GM21717 (cell line): ENCODE results near the gene FOLR3.
A peak's percentile ranks its signal among the peaks of the same experiment; 100 is the strongest.
"Not testable (repeated sequence)": the region's sequence is repeated elsewhere in the genome, so short reads cannot be mapped to it uniquely, and the experiment has no call there.

Experiments used
- ATAC-seq: cut with Tn5 transposase; IDR thresholded peaks from one replicate; pipeline ENCODE4 v1.9.1; 2021; ENCODE audit warnings: mild to moderate bottlenecking, moderate library complexity; ENCODE audit not compliant: unreplicated experiment

The FOLR3 gene

DNA sequence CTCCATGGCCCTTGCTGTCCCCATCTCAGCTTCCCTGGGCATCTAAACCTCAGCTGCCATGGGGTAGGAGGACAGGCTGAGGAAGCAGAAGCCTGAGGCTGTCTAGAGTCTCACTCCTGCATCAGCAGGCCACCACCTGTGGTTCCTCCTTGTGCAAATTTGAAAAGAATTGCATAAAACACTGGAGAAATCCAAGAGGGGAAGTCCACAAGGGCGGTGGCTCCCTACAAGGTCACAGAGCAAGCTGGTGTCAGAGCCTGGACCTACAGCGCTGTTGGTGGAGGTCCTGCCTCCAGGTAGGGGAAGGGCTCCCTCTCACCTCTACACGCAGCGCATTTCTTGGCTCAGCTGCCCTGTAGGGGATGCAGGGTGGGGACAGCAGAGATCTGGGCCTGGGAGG lies at the start of gene FOLR3:
FOLR3 (plus strand) TSS at position 253 of the 400 bp plus-strand sequence. CDS start 228 bp downstream, outside the sequence.
- ATAC-seq = not testable (repeated sequence)

DNA sequence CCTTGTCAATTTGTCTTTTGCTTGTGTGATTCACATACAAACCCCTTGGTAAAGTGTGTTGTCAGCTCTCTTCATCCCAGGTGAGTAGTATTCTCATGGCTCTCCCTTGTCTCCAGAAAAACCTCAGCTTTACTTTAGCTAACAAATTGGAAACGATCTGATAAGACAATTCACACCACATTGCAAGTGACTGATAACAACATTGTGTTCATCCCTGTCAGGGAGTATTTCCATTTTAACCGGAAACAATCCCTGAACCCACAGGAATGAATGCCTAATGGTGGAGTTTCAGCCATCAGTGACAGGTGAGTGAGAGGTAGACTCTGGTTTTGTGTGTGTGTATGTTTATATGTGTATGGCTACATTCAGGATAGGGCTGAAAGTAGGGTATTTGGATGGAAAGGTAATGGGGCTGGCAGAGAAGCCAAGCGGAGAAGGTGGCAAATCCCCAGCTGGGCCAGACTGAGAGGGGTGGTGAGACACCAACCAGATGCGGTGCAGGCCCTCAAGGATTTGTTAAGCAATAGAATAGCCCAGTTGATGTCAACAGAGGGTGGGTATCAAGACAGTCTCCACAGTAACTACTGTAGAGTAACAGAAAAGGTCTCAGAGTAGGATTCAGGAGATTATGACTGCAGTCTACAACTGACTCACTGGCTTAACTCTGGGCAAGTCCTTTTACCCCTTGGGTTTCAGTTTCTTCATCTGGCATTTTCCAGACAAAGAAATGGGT lies 47.3 kb upstream of the FOLR3 start:
- ATAC-seq = no peak

DNA sequence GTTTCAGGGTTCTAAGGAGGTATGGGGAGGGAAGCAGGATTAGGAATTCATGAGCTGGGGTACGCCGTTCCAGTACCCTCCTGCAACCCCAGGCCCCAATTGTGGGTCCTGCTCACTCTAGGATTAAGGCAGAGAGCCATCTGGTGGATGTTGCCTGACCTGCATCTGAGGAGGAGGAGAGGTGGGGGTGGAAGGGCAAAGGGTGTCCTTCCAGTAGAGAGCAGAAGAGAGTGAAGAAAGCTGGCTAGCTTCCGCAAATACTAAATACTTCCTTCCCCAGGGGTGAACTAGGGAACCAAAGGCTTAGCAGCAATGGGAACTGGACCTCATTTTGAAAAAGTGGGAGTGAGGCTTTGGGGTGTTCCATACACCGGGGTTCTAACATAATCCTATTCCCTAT lies 44.2 kb upstream of the FOLR3 start:
- no peak for ATAC-seq

DNA sequence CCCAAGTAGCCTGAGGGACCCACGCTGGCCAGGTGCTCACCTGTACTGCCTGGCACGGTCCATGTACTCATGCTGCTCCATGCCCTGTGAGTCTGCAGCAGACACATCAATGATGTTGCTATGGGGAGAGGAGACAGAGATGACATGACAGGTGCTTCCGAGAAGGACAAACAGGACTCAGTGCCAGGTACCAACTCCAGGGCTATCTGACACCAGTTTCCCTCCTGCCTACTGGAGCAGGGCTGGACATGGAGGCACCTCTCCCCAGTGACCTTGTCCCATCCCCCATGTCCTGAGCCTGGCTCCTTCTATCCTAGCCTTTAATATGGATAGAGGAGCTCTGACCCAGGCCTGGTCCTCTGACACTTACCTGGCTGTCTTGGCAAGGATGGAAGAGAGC lies 36.8 kb upstream of the FOLR3 start:
- no peak for ATAC-seq

DNA sequence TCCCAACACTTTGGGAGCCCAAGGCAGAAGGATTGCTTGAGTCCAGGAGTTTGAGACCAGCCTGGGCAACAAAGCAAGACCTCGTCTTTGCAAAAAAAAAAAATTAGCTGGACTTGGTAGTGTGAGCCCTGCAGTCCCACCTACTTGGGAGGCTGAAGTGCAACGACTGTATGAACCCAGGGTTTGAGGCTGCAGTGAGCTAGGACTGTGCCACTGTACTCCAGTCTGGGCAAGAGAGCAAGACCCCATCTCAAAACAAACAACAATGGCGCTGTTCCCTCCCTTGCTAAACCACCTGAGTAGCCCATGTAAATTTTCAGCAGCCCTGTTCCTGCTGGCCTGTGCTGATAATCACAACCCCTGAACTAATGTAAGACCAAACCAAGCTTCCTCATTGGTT lies 35.5 kb upstream of the FOLR3 start:
- ATAC-seq = no peak

DNA sequence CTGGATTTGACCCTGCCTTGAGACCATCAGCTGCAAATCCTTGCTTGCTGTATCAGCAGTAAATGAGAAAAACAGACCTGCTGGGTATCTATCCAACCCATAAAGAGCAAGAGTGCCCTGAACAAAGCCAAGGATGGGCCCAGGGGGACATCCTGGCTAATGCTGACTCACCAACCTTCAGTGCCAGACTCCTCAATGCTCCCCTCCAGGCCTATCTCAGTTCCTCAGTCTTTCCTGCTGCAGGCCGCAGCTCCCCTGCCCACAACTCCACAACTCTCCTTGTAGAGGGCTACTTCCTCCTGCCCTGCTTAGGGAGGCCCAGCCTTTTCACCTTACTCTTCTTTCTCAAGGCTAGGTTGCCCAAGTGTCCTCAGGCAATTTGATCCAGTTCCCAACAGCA lies 35.1 kb upstream of the FOLR3 start:
- ATAC-seq = no peak

DNA sequence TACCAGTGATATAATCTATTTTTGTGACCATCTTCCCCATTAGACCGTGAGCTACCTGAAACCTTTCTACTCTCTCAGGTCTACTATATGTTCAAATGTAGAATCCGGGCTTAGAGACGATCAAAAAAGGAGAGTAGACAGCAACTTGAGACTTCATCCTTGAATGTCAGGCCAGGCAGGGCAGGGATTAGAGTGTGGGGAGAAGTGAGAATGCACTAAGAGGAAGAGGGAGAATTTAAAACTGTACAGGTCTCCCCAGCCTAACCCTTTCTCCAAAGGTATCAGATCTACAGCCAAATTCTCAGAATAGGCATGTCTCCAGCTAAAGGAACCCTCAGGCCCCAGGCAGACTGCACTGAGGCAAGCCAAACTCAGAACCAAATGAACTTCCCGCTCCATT lies 33.4 kb upstream of the FOLR3 start:
- no peak for ATAC-seq

DNA sequence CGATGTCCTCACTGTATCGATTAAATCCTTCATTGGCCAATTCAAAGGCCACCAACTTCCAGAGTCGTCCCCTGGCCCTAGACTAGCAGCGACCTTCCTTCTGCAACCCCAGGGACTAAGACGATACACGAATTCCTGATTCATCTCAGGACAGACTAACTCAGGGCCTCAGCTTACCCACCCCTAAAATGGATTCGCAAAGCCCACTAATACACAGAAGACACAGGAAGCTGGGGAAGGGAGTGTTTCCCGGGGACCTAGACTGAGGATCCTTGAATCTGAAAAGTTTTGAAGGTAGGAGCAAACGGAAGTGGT lies 32.9 kb upstream of the FOLR3 start:
- ATAC-seq = no peak

DNA sequence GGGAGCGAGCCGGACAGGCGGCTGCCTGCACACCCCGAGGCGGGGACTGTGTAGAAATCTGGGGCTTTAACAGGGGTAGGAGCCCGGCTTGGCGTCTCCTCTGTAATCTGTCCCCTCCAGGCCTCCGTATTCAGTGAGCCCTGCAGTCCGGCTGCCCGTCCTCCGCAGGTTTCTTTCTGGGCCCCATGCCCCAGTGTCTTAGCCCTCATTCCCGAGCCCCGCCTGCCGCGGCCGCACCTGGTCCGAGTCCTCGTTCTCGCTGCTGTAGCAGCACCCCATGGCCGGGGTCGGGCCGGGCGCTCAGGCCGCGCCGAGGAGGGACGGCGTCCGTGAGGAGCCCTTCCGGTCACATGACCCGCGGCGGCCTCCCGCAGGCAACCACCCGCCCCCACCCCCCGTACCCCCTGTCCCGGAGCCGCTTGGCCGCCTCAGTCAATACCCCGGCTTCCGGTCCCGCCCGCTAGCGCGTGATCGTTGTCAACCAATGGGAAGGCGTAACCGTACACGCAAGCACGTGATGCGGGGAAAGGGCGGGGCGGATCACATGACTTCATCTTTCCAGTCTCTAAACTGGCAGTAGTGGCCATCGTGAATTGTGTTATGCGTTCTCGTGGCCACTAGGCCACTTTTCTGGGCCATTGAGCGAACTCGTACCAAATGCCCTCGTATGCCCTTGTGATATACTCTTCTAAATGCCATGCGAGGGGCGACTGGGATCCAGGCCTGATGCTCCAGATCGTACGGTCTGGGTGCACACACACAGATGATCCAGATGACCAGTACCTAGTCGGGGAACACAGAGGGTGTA lies 32.4 kb upstream of the FOLR3 start, which contains the start of gene LAMTOR1:
LAMTOR1 (minus strand) TSS at position 352 of the 808 bp plus-strand sequence; CDS start at position 279, 73 bp downstream.
- peak; percentile 78 for ATAC-seq

DNA sequence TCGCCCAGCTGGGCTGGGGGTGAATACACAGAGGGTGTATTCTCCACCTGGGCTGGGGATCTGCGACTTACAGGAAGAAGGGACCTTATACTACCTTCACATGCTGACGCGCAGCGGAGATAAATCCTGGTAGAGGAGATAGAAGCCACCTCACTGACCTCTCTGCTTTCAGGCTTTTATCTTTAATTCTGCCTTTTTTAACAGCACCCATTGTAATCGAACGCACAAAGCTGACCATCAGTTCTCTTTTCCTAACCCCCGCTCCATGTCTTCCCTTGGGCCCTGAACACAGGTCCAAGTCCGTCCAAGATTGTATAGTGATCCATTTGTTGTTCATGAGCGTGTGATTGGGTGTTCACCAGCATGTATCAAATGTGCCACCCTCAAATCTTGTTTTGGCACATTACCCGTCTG lies 31.8 kb upstream of the FOLR3 start:
- no peak for ATAC-seq

DNA sequence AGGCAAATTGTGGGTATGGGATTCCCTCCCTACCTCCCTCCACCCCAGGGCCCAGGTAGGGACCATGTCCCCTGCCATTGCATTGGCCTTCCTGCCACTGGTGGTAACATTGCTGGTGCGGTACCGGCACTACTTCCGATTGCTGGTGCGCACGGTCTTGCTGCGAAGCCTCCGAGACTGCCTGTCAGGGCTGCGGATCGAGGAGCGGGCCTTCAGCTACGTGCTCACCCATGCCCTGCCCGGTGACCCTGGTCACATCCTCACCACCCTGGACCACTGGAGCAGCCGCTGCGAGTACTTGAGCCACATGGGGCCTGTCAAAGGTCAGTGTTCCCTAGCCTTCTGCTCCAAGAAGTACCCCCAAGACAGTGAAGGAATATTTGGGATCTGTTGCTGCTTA lies 29.6 kb upstream of the FOLR3 start, which contains the start of gene TOMT:
TOMT (plus strand) TSS at position 37 of the 400 bp plus-strand sequence; CDS start at position 65, 28 bp downstream.
- ATAC-seq = no peak

DNA sequence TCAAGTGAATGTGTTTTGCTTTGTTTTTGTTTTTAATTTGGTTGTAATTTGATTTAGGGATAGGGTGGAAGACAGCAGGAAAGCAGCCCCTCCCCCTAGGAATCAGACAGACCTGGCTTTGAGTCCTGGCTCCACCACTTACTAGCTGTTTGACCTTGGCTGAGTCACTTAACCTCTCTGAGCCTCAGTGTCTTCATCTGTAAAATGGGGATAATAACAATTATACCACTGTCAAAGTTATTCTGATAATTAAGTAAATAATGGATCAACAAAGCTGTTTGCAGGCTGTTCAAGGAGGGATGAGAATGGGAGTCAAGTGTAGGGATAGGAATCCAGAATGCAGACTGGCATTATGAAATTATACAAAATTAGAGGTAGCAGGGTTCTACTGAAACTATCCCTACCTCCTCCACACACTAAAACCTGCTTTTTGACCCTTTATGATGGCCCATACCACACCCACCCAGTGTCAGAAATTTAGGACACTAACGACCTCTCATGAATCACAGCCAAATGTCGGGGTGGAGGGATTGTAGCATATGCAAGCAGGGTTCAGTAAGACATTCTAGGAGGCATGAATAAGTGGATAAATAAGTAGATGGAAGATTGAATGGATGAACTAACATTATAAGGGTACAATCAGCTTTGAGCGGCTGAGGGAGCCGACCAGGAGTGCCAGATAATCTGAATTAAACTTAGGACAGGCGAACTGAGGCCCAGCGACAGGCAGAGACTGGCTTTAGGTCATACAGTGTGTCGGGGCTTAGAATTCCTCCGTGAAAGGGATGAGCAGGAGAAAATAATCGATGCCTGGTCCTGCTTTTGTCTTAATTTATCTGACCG lies 24.0 kb upstream of the FOLR3 start:
- ATAC-seq = no peak

DNA sequence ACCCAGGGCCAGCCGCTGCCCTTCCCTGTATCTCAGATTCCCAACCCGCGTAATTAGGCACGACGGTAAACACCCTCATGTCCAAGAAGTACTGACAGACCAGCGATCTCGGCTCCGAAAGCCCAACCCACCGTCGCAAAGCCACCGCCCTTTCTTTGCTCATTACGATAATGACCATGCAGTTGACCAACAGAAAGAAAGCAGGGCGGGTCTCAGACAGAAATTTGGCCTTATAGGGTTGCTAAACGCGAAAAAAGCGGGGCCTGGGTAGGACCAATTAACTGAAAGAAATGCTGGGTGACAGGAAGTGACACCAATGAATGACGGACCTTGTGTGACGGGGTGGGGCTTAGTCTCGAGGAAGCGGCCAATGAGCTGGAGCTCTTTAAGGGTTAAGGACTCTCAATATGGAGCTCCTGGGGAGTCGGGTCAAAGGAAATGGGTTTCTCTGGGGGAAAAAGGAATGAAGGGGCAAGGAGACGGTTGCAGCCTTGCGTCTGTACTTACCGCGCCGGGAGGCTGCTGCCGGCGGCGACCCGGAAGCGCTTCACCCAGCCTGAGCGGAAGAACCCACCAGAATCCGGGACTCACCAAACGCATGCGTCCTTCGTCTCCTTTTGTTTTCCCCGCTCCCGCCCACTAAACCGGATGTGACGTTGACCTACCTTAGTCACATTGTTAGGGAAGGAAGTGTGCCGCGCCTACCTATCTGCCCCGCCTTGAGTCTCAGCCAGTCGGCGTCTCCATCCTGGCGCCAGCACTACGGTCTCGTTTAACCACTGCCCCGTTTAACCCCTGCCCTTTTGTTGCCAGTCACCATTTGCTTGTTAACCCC lies 23.2 kb upstream of the FOLR3 start, which contains the start of gene ANAPC15:
ANAPC15 (minus strand) TSS at position 553 of the 835 bp plus-strand sequence. CDS start 1,419 bp downstream, outside the sequence.
- ATAC-seq = peak; percentile 79

DNA sequence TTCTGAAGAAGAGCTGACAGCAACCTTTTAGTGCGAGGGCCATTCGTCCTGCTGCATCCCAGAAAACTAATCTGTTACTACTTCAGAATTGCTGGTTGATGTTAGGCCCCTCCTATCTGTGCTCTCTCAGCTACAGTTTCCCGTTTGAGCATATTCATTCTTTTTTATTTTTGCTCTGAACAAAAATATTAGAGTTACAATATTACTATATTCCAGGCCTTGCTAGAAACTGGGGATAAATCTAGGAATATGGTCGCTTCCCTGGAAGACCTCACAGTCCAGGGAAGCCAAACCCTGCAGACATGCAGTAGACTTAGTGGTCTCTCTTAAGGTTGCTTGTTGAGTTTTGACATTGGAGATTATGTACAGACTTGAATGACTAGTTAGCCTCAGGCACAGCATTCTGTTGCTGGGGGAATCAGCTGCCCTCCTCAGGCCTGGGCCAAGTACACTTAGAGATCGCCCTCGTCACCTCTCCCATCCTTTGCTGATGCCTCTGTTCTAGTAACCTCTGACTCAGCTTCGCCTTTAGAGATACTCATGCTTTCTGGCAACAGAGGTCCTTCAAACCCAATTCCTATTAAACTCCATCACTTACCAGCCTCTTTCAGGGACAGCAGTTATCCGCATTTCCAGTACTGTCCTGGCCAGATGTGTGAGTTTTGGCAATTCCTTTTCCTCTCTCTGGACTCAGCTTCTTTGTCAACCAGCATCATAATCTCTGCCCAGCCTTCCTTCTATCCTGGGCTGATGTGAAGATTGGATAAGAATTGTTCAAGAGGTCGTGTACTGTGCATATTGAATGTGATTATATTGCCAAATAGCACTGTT lies 22.3 kb upstream of the FOLR3 start:
- ATAC-seq = no peak

DNA sequence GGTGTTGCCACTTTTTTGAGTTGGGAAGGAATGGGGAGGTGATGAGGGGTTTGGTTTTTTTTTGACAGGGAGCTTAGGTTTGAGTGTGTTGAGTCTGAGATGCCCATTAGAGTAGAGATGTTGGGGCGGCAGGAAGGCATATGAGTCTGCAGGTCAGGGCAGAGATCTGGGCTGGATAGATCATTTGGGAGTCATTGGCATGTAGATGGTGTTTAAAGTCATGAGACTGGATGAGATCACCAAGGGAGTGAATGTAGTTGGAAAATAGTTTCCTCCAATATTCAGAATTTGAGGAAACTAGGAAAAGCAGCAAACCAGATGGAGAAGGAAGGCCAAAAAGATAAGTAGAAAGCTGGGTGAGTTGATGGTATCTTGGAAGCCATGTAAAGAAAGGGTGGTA lies 21.0 kb upstream of the FOLR3 start:
- ATAC-seq = no peak

DNA sequence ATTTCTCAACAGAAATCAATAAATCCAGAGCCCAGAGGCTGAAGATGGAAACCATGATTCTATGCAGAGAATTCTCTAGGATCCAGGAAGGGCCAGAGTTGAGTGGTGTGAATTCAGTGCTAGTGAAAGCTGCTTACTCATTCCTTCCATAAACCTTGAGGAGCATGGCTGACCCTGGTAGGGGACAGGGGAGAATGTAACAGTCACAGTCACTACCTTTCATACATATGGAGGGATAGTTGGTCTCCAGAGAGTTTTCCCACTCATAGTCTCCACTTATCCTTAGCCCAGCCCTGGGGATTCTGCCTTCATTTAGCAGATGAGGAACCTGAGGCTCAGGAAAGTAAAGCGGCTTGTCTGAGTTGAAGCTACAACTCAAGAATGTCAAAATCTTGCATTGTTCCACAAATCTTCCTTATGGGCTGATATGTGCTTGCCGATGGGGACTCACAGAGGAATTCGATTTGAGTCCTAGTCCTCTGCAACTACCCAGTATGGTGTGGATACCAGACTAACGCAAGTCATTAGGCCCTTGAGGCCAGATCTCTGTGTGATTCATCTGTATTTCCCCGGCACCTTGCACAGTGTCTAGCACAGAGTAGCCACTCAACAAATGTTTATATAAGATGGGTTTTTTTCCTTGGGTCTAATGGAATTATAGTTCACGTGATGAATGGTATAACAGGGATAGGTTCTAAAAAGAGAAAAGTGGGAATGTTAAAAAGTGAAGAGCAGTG lies 19.3 kb upstream of the FOLR3 start:
- no peak for ATAC-seq

DNA sequence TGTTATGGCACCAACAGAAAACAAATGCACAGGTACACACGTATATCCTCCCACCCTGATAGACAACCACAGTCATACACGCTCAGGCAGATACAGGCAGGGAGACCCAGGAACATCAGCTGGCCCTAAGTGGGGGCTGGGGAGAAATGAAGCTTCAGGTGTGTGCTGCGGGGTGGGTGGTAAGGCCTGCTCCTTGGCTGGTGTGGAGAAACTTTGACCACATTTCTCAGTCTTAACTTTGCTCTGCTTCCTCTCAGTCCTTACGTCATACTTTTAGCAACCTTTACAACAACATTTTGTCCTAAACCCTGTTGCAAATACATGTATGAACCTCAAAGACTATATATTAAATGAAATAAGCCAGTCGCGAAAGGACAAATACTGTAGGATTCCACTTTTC lies 16.3 kb upstream of the FOLR3 start:
- no peak for ATAC-seq

DNA sequence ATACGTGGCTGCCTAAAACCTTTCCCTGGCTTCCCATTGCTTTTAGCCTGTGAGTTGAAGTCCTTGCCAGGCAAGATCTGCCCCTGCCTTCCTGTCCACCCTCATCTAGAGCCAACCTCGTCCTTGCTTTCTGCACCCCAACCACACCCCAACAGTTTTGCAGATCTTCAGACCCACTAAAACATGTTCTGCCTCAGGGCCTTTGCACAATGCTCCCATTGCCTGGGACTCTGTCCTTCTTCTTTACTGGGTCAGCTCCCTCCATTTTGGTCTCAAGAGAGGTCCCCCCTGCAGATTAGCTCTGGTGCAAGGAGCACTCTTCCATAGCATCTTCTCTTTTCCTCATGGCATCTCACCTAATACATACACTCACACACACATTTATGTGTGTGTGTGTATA lies 14.6 kb upstream of the FOLR3 start:
- ATAC-seq = no peak

DNA sequence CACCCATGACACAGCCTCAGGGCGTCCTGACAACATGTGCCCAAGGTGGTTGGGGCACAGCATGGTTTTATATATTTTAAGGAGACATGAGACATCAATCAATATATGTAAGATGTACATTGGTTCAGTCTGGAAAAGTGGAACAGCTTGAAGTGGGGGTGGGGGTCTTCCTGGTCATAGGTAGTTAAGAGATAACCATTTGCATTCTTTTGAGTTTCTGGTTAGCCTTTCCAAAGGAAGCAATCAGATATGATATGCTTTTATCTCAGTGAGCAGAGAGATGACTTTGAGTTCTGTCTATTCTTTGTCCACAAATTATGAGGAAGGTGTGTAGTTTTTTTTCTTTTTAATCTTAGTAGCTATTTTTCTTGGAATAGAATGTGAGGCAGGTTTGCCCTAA lies 12.9 kb upstream of the FOLR3 start:
- ATAC-seq = no peak
